Liver (tissue), 9 donors: ENCODE data around the gene GAS7. TPM values are rescaled to one million over a fixed set of nuclear protein-coding genes. Genes with fewer than 3 reads are reported as not detected.

ENCODE experiments used
- DNase-seq: peaks from one replicate; pipeline ENCODE4 v3.0.0-alpha.2; 2017; ENCODE audit warnings: low spot score
- H3K27ac ChIP-seq, 2 donors: one replicate each; pipeline ENCODE4 v1.7.0; 2013; ENCODE audit warnings: inconsistent platforms in 2 of 2, low read length in 2 of 2, control low read depth in 1 of 2, low read depth in 1 of 2, mild to moderate bottlenecking in 1 of 2
- H3K27me3 ChIP-seq, 4 donors: one replicate each; pipeline versions ENCODE4 v1.6.1 to v1.7.0; 2013; ENCODE audit warnings: low read length in 3 of 4, inconsistent platforms in 1 of 4, mild to moderate bottlenecking in 1 of 4, moderate library complexity in 1 of 4; ENCODE audit not compliant: control insufficient read depth in 4 of 4, insufficient read depth in 4 of 4
- H3K36me3 ChIP-seq, 4 donors: one replicate each; pipeline versions ENCODE4 v1.6.1 to v1.7.0; 2013; ENCODE audit warnings: low read length in 3 of 4, mild to moderate bottlenecking in 3 of 4, low read depth in 1 of 4, moderate library complexity in 1 of 4; ENCODE audit not compliant: control insufficient read depth in 4 of 4, insufficient read depth in 3 of 4
- H3K4me1 ChIP-seq, 4 donors: one replicate each; pipeline versions ENCODE4 v1.6.1 to v1.7.0; 2013; ENCODE audit warnings: low read length in 3 of 4, mild to moderate bottlenecking in 3 of 4, moderate library complexity in 1 of 4; ENCODE audit not compliant: control insufficient read depth in 4 of 4, insufficient read depth in 4 of 4
- H3K4me3 ChIP-seq, 3 donors: one replicate each; pipeline versions ENCODE4 v1.6.1 to v1.7.0; 2013; ENCODE audit warnings: low read length in 3 of 3, control low read depth in 1 of 3, low read depth in 1 of 3, mild to moderate bottlenecking in 1 of 3
- H3K9ac ChIP-seq, 2 donors: one replicate each; pipeline ENCODE4 v1.7.0; 2013; ENCODE audit warnings: low read length in 2 of 2, mild to moderate bottlenecking in 2 of 2, moderate library complexity in 2 of 2, control low read depth in 1 of 2, low read depth in 1 of 2
- H3K9me3 ChIP-seq, 4 donors: one replicate each; pipeline versions ENCODE4 v1.6.1 to v1.7.0; 2013; ENCODE audit warnings: low read length in 3 of 4; ENCODE audit not compliant: control insufficient read depth in 4 of 4
- ATF3 ChIP-seq: IDR thresholded peaks from 2 replicates; pipeline ENCODE4 v1.6.1; 2016; ENCODE audit warnings: antibody characterized with exemption
- CTCF ChIP-seq: fragments of 150-350 bp; IDR thresholded peaks from 2 replicates; pipeline ENCODE4 v1.5.1; 2017; ENCODE audit warnings: improper control_type of control experiment, low read depth, low read length; ENCODE audit not compliant: missing input control
- EGR1 ChIP-seq, 2 donors: IDR thresholded peaks; 2 replicates each; pipeline ENCODE4 v1.6.1; 2016 to 2018; ENCODE audit warnings: antibody characterized with exemption in 2 of 2, low read depth in 2 of 2
- FOXA1 ChIP-seq: IDR thresholded peaks from 2 replicates; pipeline ENCODE4 v1.6.1; 2016; ENCODE audit warnings: antibody characterized with exemption
- FOXA2 ChIP-seq: IDR thresholded peaks from 2 replicates; pipeline ENCODE4 v1.6.1; 2016; ENCODE audit warnings: antibody characterized with exemption
- GABPA ChIP-seq, 2 donors: IDR thresholded peaks in 1 of 2; conservative IDR thresholded peaks in 1 of 2; 2 replicates each; pipeline ENCODE4 v1.6.1; 2016; ENCODE audit warnings: antibody characterized with exemption in 2 of 2, mild to moderate bottlenecking in 1 of 2, moderate library complexity in 1 of 2
- HNF4A ChIP-seq, 2 donors: conservative IDR thresholded peaks; 2 replicates each; pipeline ENCODE4 v1.6.1; 2016; ENCODE audit warnings: antibody characterized with exemption in 2 of 2, mild to moderate bottlenecking in 2 of 2
- HNF4G ChIP-seq: IDR thresholded peaks from 2 replicates; pipeline ENCODE4 v1.6.1; 2016; ENCODE audit warnings: antibody characterized with exemption
- JUND ChIP-seq, 2 donors: IDR thresholded peaks; 2 replicates each; pipeline ENCODE4 v1.6.1; 2016; ENCODE audit warnings: antibody characterized with exemption in 2 of 2
- NR2F2 ChIP-seq: IDR thresholded peaks from 2 replicates; pipeline ENCODE4 v1.6.1; 2016; ENCODE audit warnings: antibody characterized with exemption
- RAD21 ChIP-seq, 2 donors: IDR thresholded peaks; 2 replicates each; pipeline ENCODE4 v1.6.1; 2016; ENCODE audit warnings: antibody characterized with exemption in 2 of 2, mild to moderate bottlenecking in 2 of 2
- REST ChIP-seq: IDR thresholded peaks from 2 replicates; pipeline ENCODE4 v1.6.1; 2016; ENCODE audit warnings: antibody characterized with exemption, mild to moderate bottlenecking
- RXRA ChIP-seq, 2 donors: IDR thresholded peaks; 2 replicates each; pipeline ENCODE4 v1.6.1; 2017 to 2018; ENCODE audit warnings: antibody characterized with exemption in 2 of 2, mild to moderate bottlenecking in 1 of 2
- SP1 ChIP-seq: IDR thresholded peaks from 2 replicates; pipeline ENCODE4 v1.6.1; 2018; ENCODE audit warnings: antibody characterized with exemption, mild to moderate bottlenecking
- TAF1 ChIP-seq: conservative IDR thresholded peaks from 2 replicates; pipeline ENCODE4 v1.6.1; 2016; ENCODE audit warnings: antibody characterized with exemption, mild to moderate bottlenecking
- YY1 ChIP-seq: IDR thresholded peaks from 2 replicates; pipeline ENCODE4 v1.6.1; 2016; ENCODE audit warnings: antibody characterized with exemption, mild to moderate bottlenecking
- WGBS: extraction: QIAGEN DNeasy Blood & Tissue Kit; methylation state at CpG from one replicate; pipeline ENCODE4 v1.1.7; 2013; 5-methylcytosine and 5-hydroxymethylcytosine counted together
- polyA plus RNA-seq, 2 donors: library from polyadenylated mRNA; stranded (reverse) in 1 of 2; unstranded in 1 of 2; fragments of 200-250 nt in 1 of 2; fragments of >200 nt in 1 of 2; fragmentation: Nextera tagmentation in 1 of 2; extraction: Ambion mirVana in 1 of 2; gene quantifications; one replicate each; pipeline versions ENCODE4 v1.2.1 to v1.2.3, GENCODE V29; 2013 to 2015
- total RNA-seq, 2 donors: library from RNA; depleted of rRNA; stranded (reverse); fragments of >200 nt; gene quantifications; one replicate each; pipeline ENCODE4 v1.2.3, GENCODE V29; 2014
- TF ChIP-seq, protein P1 (sequence below): IDR thresholded peaks from 2 replicates; pipeline ENCODE4 v1.6.1; 2016; ENCODE audit warnings: antibody characterized with exemption
- TF ChIP-seq, protein P2 (sequence below): IDR thresholded peaks from 2 replicates; pipeline ENCODE4 v1.6.1; 2016; ENCODE audit warnings: antibody characterized with exemption
- donor health status: healthy.
- donor health status: healthy.
- donor health status: healthy.
- donor health status: healthy.
- donor health status: healthy.

Gene GAS7
- total and polyA plus RNA-seq, 4 donors, result 0.79 to 6.1 (median 2.5) TPM

DNA sequence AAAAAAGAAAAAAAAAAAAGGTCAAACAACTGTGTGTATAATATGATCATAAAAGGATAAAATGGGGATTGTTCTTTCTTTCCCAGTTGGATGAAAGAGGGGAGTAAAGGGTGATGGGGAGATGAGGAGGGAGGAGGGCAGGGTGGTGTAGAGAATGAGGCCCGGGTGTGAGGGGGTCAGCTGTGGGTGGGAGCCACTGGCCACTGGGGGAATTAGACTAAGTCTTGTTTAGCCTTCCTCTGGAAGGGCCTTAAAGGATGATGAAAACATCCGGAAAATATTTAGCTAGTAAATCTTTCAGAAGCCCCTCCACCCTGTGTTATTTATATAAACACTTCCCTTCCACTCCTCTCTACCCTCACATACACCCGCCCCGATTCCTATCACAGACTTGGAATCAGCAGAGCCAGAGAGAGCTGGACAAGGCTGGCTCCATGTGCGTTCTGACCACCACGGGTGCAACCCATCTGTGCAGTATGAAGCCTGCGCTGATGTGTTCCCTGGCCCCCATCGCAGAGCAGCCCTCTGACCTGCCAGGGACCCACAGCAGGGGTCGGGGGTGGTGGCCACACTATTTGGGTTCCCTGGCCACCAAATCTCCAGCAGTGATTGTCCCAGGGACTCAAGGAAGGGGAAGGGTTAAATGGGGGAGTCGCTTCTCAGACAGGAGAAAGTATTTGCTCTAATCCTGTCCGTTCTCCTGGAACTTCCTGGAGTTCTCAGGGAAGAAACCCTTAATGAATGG is 72.7 kb downstream of the GAS7 start:
- no peaks in the 10 kb centered on the region for H3K36me3 ChIP-seq
- H3K9me3 ChIP-seq, result no peaks in the 10 kb centered on the region
- no peak for DNase-seq
- H3K27me3 ChIP-seq, result no peaks in the 10 kb centered on the region
- no peak overlapping the region for H3K9ac ChIP-seq
- 51% methylated on average over 11 of the region's 11 CpGs for WGBS
- H3K27ac ChIP-seq, result no peak overlapping the region
- H3K4me3 ChIP-seq, result no peak overlapping the region
- peaks cover 0 to 2% (median 0%) of the 10 kb centered on the region in 4 donors for H3K4me1 ChIP-seq
- TF ChIP-seq YY1 (no peak), GABPA (IDR thresholded peaks at IDR 0.05 in 1 of 2, conservative IDR thresholded peaks at IDR 0.05 in 1 of 2) (no peak), RXRA (IDR thresholded peaks at IDR 0.05) (no peak), HNF4A (conservative IDR thresholded peaks at IDR 0.05) (no peak), SP1 (no peak), FOXA1 (no peak), JUND (IDR thresholded peaks at IDR 0.05) (no peak), HNF4G (no peak), RAD21 (IDR thresholded peaks at IDR 0.05) (no peak)

GRCh38 chr17:10123093-10123492 is 75.3 kb downstream of the GAS7 start:
- Histone ChIP-seq H3K36me3 (no peaks in the 10 kb centered on the region), H3K9ac (no peak overlapping the region), H3K4me3 (no peak overlapping the region), H3K27me3 (no peaks in the 10 kb centered on the region), H3K9me3 (no peaks in the 10 kb centered on the region), H3K27ac (no peak overlapping the region), H3K4me1 (peaks cover 0 to 2% (median 0%) of the 10 kb centered on the region in 4 donors)
- DNase-seq, result no peak
- no peak for TF ChIP-seq RAD21 (IDR thresholded peaks at IDR 0.05)
- TF ChIP-seq FOXA2, result no peak
- TF ChIP-seq, protein P1, sequence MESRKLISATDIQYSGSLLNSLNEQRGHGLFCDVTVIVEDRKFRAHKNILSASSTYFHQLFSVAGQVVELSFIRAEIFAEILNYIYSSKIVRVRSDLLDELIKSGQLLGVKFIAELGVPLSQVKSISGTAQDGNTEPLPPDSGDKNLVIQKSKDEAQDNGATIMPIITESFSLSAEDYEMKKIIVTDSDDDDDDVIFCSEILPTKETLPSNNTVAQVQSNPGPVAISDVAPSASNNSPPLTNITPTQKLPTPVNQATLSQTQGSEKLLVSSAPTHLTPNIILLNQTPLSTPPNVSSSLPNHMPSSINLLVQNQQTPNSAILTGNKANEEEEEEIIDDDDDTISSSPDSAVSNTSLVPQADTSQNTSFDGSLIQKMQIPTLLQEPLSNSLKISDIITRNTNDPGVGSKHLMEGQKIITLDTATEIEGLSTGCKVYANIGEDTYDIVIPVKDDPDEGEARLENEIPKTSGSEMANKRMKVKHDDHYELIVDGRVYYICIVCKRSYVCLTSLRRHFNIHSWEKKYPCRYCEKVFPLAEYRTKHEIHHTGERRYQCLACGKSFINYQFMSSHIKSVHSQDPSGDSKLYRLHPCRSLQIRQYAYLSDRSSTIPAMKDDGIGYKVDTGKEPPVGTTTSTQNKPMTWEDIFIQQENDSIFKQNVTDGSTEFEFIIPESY, result no peak
- TF ChIP-seq ATF3, result no peak
- no peak for TF ChIP-seq RXRA (IDR thresholded peaks at IDR 0.05)
- TF ChIP-seq SP1, result no peak
- no peak for TF ChIP-seq HNF4G
- TF ChIP-seq REST, result no peak
- TF ChIP-seq JUND (IDR thresholded peaks at IDR 0.05), result no peak
- TF ChIP-seq EGR1 (IDR thresholded peaks at IDR 0.05; ENCODE audit: low read depth in 2 of 2), result no peak
- TF ChIP-seq YY1, result no peak
- TF ChIP-seq, protein P2, sequence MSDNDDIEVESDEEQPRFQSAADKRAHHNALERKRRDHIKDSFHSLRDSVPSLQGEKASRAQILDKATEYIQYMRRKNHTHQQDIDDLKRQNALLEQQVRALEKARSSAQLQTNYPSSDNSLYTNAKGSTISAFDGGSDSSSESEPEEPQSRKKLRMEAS, result no peak
- TF ChIP-seq CTCF, result no peak
- TF ChIP-seq GABPA (IDR thresholded peaks at IDR 0.05 in 1 of 2, conservative IDR thresholded peaks at IDR 0.05 in 1 of 2), result no peak
- no peak for TF ChIP-seq FOXA1
- TF ChIP-seq HNF4A (conservative IDR thresholded peaks at IDR 0.05), result no peak
- no peak for TF ChIP-seq TAF1
- TF ChIP-seq NR2F2, result no peak
- WGBS, result 61% methylated on average over 2 of the region's 2 CpGs
